ENCODE measurements around the gene SCEL. TPM values are rescaled to one million over a fixed set of nuclear protein-coding genes. Genes with fewer than 3 reads are reported as not detected.

The SCEL gene
- total RNA-seq, 1 experiment from 2014 or later = 2.8 TPM

GRCh38 chr13:77522444-77522843 lies 13.1 kb upstream of the SCEL start:
- no peaks in the 10 kb centered on the region for H3K27me3 Mint-ChIP-seq (ENCODE audit: insufficient read depth, unreplicated experiment)
- no peak overlapping the region for H3K4me3 ChIP-seq (ENCODE audit: low read depth, low read length)
- H3K9me3 ChIP-seq = no peaks in the 10 kb centered on the region
- H3K4me1 Mint-ChIP-seq (ENCODE audit: low read depth, unreplicated experiment) = peaks cover 25% of the 10 kb centered on the region
- H3K4me3 Mint-ChIP-seq (ENCODE audit: unreplicated experiment) = peak overlapping the region; percentile 13
- TF ChIP-seq CTCF (IDR thresholded peaks at IDR 0.05; ENCODE audit: insufficient read depth in 1 of 2, low read depth in 1 of 2, low read length in 1 of 2, severe bottlenecking in 1 of 2, unreplicated experiment in 1 of 2) = no peak
- peaks cover 23% of the 10 kb centered on the region for H3K4me1 ChIP-seq
- no peaks in the 10 kb centered on the region for H3K36me3 ChIP-seq (ENCODE audit: control insufficient read depth, insufficient read depth, low read length)
- no peaks in the 10 kb centered on the region for H3K27me3 ChIP-seq (replicated peaks; ENCODE audit: control insufficient read depth, insufficient read depth, low read length)
- BruUV-seq (replicated peaks) = no TSS peak
- intact Hi-C loops (cut with micrococcal nuclease; ENCODE audit: unreplicated experiment) = loop anchor here (1.0 to 2.0 kb wide), 3 partner anchors 13 to 43 kb away; partner anchors contain the start of gene SCEL
- ChIA-PET POLR2A (interaction anchor here (0.5 kb wide), 1 partner anchor 170 kb away, joined by 7 read pairs; no protein-coding TSS in a partner anchor), CTCF (interaction anchor here (0.8 to 1.6 kb wide), 2 partner anchors 15 to 29 kb away, joined by 3 read pairs; no protein-coding TSS in a partner anchor)
- no peaks in the 10 kb centered on the region for H3K36me3 Mint-ChIP-seq (ENCODE audit: insufficient read depth, unreplicated experiment)
- DNase-seq = no peak
- H3K27ac Mint-ChIP-seq (ENCODE audit: unreplicated experiment) = peak overlapping the region; percentile 86
- no peaks in the 10 kb centered on the region for H3K9me3 Mint-ChIP-seq (ENCODE audit: unreplicated experiment)

- POLR2A ChIA-PET = no interaction called here
- peaks cover 25% of the 10 kb centered on the region for H3K4me1 Mint-ChIP-seq (ENCODE audit: low read depth, unreplicated experiment)
- H3K9me3 Mint-ChIP-seq (ENCODE audit: unreplicated experiment) = no peaks in the 10 kb centered on the region
- DNase-seq = no peak
- no peaks in the 10 kb centered on the region for H3K36me3 ChIP-seq (ENCODE audit: control insufficient read depth, insufficient read depth, low read length)
- no peaks in the 10 kb centered on the region for H3K27me3 Mint-ChIP-seq (ENCODE audit: insufficient read depth, unreplicated experiment)
- H3K4me3 ChIP-seq (ENCODE audit: low read depth, low read length) = no peak overlapping the region
- H3K4me3 Mint-ChIP-seq (ENCODE audit: unreplicated experiment) = no peak overlapping the region
- no peak overlapping the region for H3K27ac Mint-ChIP-seq (ENCODE audit: unreplicated experiment)
- H3K36me3 Mint-ChIP-seq (ENCODE audit: insufficient read depth, unreplicated experiment) = no peaks in the 10 kb centered on the region
- H3K4me1 ChIP-seq = peaks cover 23% of the 10 kb centered on the region
- no peak for TF ChIP-seq CTCF (IDR thresholded peaks at IDR 0.05; ENCODE audit: insufficient read depth in 1 of 2, low read depth in 1 of 2, low read length in 1 of 2, severe bottlenecking in 1 of 2, unreplicated experiment in 1 of 2)
- no peaks in the 10 kb centered on the region for H3K9me3 ChIP-seq
- H3K27me3 ChIP-seq (replicated peaks; ENCODE audit: control insufficient read depth, insufficient read depth, low read length) = no peaks in the 10 kb centered on the region
- no TSS peak for BruUV-seq (replicated peaks)
- intact Hi-C loops (cut with micrococcal nuclease; ENCODE audit: unreplicated experiment) = loop anchor here (2.0 kb wide), 1 partner anchor 31 kb away; no protein-coding TSS in a partner anchor
- CTCF ChIA-PET = no interaction called here
These were observed 12.1 kb upstream of the SCEL start for GRCh38 chr13:77523386-77523785.

- Mint-ChIP-seq H3K36me3 (ENCODE audit: insufficient read depth, unreplicated experiment) (no peaks in the 10 kb centered on the region), H3K27ac (ENCODE audit: unreplicated experiment) (no peak overlapping the region), H3K27me3 (ENCODE audit: insufficient read depth, unreplicated experiment) (no peaks in the 10 kb centered on the region), H3K9me3 (ENCODE audit: unreplicated experiment) (no peaks in the 10 kb centered on the region), H3K4me3 (ENCODE audit: unreplicated experiment) (no peak overlapping the region), H3K4me1 (ENCODE audit: low read depth, unreplicated experiment) (peaks cover 25% of the 10 kb centered on the region)
- no TSS peak for BruUV-seq (replicated peaks)
- DNase-seq = no peak
- no peak for TF ChIP-seq CTCF (IDR thresholded peaks at IDR 0.05; ENCODE audit: insufficient read depth in 1 of 2, low read depth in 1 of 2, low read length in 1 of 2, severe bottlenecking in 1 of 2, unreplicated experiment in 1 of 2)
- Histone ChIP-seq H3K36me3 (ENCODE audit: control insufficient read depth, insufficient read depth, low read length) (no peaks in the 10 kb centered on the region), H3K27me3 (replicated peaks; ENCODE audit: control insufficient read depth, insufficient read depth, low read length) (no peaks in the 10 kb centered on the region), H3K4me3 (ENCODE audit: low read depth, low read length) (no peak overlapping the region), H3K4me1 (peaks cover 23% of the 10 kb centered on the region), H3K9me3 (no peaks in the 10 kb centered on the region)
- CTCF ChIA-PET = no interaction called here
- POLR2A ChIA-PET = no interaction called here
- intact Hi-C loops (cut with micrococcal nuclease; ENCODE audit: unreplicated experiment) = loop anchor here (2.0 kb wide), 1 partner anchor 31 kb away; no protein-coding TSS in a partner anchor
These were observed 11.4 kb upstream of the SCEL start for GRCh38 chr13:77523834-77524728.

Data from Caco-2 (cell line).